HFFc6 (cell line): Measurements from ENCODE around the gene ULK4. TPM values are rescaled to one million over a fixed set of nuclear protein-coding genes. Genes with fewer than 3 reads are reported as not detected.

Source experiments
- DNase-seq: peaks from one replicate; pipeline ENCODE4 v3.0.0-alpha.2; 2018
- H3K27ac Mint-ChIP-seq: 2 replicates; pipeline ENCODE4 v1.8.0; 2020; ENCODE audit warnings: mild to moderate bottlenecking, mixed read lengths
- H3K27me3 Mint-ChIP-seq: 2 replicates; pipeline ENCODE4 v1.8.0; 2021; ENCODE audit warnings: mild to moderate bottlenecking, moderate library complexity, mixed read lengths; ENCODE audit not compliant: insufficient read depth
- H3K36me3 Mint-ChIP-seq: 2 replicates; pipeline ENCODE4 v1.8.0; 2021; ENCODE audit warnings: low read depth, mixed read lengths
- H3K4me1 Mint-ChIP-seq: 2 replicates; pipeline ENCODE4 v1.8.0; 2020; ENCODE audit warnings: low read depth, mixed read lengths
- H3K4me3 Mint-ChIP-seq: 2 replicates; pipeline ENCODE4 v1.8.0; 2020; ENCODE audit warnings: mild to moderate bottlenecking, moderate library complexity, mixed read lengths
- H3K9me3 Mint-ChIP-seq: 2 replicates; pipeline ENCODE4 v1.8.0; 2020; ENCODE audit warnings: mild to moderate bottlenecking, mixed read lengths
- CTCF ChIP-seq: fragments of 200-600 bp; sonication (generic); IDR thresholded peaks from 2 replicates; pipeline ENCODE4 v1.5.0; 2021; ENCODE audit warnings: antibody characterized with exemption, mild to moderate bottlenecking
- total RNA-seq, 6 experiments: library from RNA; stranded (reverse); fragmentation: NEBNext Ultra II Directional; extraction: Animal tissue kit (Norgen Biotek cat#: 25700); gene quantifications; 2 replicates in 1 of 6; 3 replicates in 5 of 6; pipeline ENCODE4 v1.2.3, GENCODE V29; 2021

The ULK4 gene
- total RNA-seq, 6 experiments from 2014 or later: 6.0 to 8.6 (median 6.7) TPM

- Mint-ChIP-seq H3K4me3 (no peak overlapping the region), H3K27me3 (no peaks in the 10 kb centered on the region; the same call in 1 of the 2 replicates), H3K36me3 (peaks cover 23% of the 10 kb centered on the region), H3K27ac (no peak overlapping the region), H3K9me3 (no peaks in the 10 kb centered on the region), H3K4me1 (peaks cover 74% of the 10 kb centered on the region)
- no peak for TF ChIP-seq CTCF
- DNase-seq: no peak
Observed at GRCh38 chr3:41209646-41210045, 752.3 kb downstream of the ULK4 start.

- H3K27ac Mint-ChIP-seq: no peak overlapping the region; the same call in 1 of the 2 replicates
- no peaks in the 10 kb centered on the region; the same call in 1 of the 2 replicates for H3K27me3 Mint-ChIP-seq
- H3K36me3 Mint-ChIP-seq: peaks cover 23% of the 10 kb centered on the region
- no peaks in the 10 kb centered on the region for H3K9me3 Mint-ChIP-seq
- no peak for DNase-seq
- no peak overlapping the region for H3K4me3 Mint-ChIP-seq
- peaks cover 75% of the 10 kb centered on the region for H3K4me1 Mint-ChIP-seq
- TF ChIP-seq CTCF: no peak
Observed at GRCh38 chr3:41208507-41209220, 753.2 kb downstream of the ULK4 start.

- Mint-ChIP-seq H3K27ac (no peak overlapping the region), H3K27me3 (no peaks in the 10 kb centered on the region; the same call in 1 of the 2 replicates), H3K4me3 (no peak overlapping the region), H3K9me3 (no peaks in the 10 kb centered on the region), H3K4me1 (peaks cover 75% of the 10 kb centered on the region), H3K36me3 (peaks cover 23% of the 10 kb centered on the region)
- no peak for TF ChIP-seq CTCF
- DNase-seq: no peak
Observed at GRCh38 chr3:41207355-41207754, 754.5 kb downstream of the ULK4 start.

- H3K4me3 Mint-ChIP-seq: no peak overlapping the region
- DNase-seq: no peak
- H3K27ac Mint-ChIP-seq: no peak overlapping the region
- no peaks in the 10 kb centered on the region for H3K9me3 Mint-ChIP-seq
- no peak for TF ChIP-seq CTCF
- H3K36me3 Mint-ChIP-seq: peaks cover 20% of the 10 kb centered on the region
- H3K4me1 Mint-ChIP-seq: peaks cover 82% of the 10 kb centered on the region
- no peaks in the 10 kb centered on the region; the same call in 1 of the 2 replicates for H3K27me3 Mint-ChIP-seq
Observed at GRCh38 chr3:41205591-41205990, 756.3 kb downstream of the ULK4 start.

GRCh38 chr3:41204369-41204768 lies 757.5 kb downstream of the ULK4 start:
- no peaks in the 10 kb centered on the region; the same call in 1 of the 2 replicates for H3K27me3 Mint-ChIP-seq
- H3K4me1 Mint-ChIP-seq: peaks cover 79% of the 10 kb centered on the region
- no peaks in the 10 kb centered on the region for H3K9me3 Mint-ChIP-seq
- H3K4me3 Mint-ChIP-seq: no peak overlapping the region; the same call in 1 of the 2 replicates
- H3K36me3 Mint-ChIP-seq: peaks cover 24% of the 10 kb centered on the region
- no peak overlapping the region for H3K27ac Mint-ChIP-seq
- TF ChIP-seq CTCF: no peak
- no peak for DNase-seq
